ENCODE data around the gene PRDM13. TPM values are rescaled to one million over a fixed set of nuclear protein-coding genes. Genes with fewer than 3 reads are reported as not detected.

PRDM13 gene
- total RNA-seq, 1 donor from 2014 or later, result 13.9 TPM

- H3K9me3 Mint-ChIP-seq (ENCODE audit: unreplicated experiment), result peaks cover 9% of the 10 kb centered on the region
- peak within 1 kb of the TSS; percentile 99 for H3K4me3 Mint-ChIP-seq (ENCODE audit: unreplicated experiment)
Measured at GRCh38 chr6:99568103-99568933, 38.3 kb upstream of the PRDM13 start, which contains the start of gene CCNC. Gene CCNC (minus strand): TSS chr6:99568660. CDS start chr6:99568527, 133 bp downstream.

GRCh38 chr6:99573980-99574617, 32.5 kb upstream of the PRDM13 start:
- DNase-seq, result no peak
- no peaks in the 10 kb centered on the region for H3K9me3 Mint-ChIP-seq (ENCODE audit: unreplicated experiment)
- H3K27me3 Mint-ChIP-seq (ENCODE audit: unreplicated experiment), result peaks cover 2% of the 10 kb centered on the region
- peaks cover 4% of the 10 kb centered on the region for H3K36me3 Mint-ChIP-seq (ENCODE audit: unreplicated experiment)
- H3K4me1 Mint-ChIP-seq (ENCODE audit: low read depth, unreplicated experiment), result no peaks in the 10 kb centered on the region
- H3K4me3 Mint-ChIP-seq (ENCODE audit: unreplicated experiment), result no peak overlapping the region
- no peak for TF ChIP-seq CTCF (IDR thresholded peaks at IDR 0.05; ENCODE audit: partially characterized antibody, unreplicated experiment)
- H3K27ac Mint-ChIP-seq (ENCODE audit: unreplicated experiment), result no peak overlapping the region

More at GRCh38 chr6:99568103-99568933, 38.3 kb upstream of the PRDM13 start, which contains the start of gene CCNC:
- H3K4me1 Mint-ChIP-seq (ENCODE audit: low read depth, unreplicated experiment), result peaks cover 7% of the 10 kb centered on the region
- H3K27me3 Mint-ChIP-seq (ENCODE audit: unreplicated experiment), result peaks cover 10% of the 10 kb centered on the region
- peaks cover 4% of the 10 kb centered on the region for H3K36me3 Mint-ChIP-seq (ENCODE audit: unreplicated experiment)
- TF ChIP-seq CTCF (IDR thresholded peaks at IDR 0.05; ENCODE audit: partially characterized antibody, unreplicated experiment), result no peak
- DNase-seq, result peak; percentile 93
- peak within 1 kb of the TSS; percentile 98 for H3K27ac Mint-ChIP-seq (ENCODE audit: unreplicated experiment)

GRCh38 chr6:99575544-99576227, 30.9 kb upstream of the PRDM13 start:
- no peak for DNase-seq
- Mint-ChIP-seq H3K4me1 (ENCODE audit: low read depth, unreplicated experiment) (no peaks in the 10 kb centered on the region), H3K27ac (ENCODE audit: unreplicated experiment) (no peak overlapping the region), H3K4me3 (ENCODE audit: unreplicated experiment) (no peak overlapping the region), H3K9me3 (ENCODE audit: unreplicated experiment) (peaks cover 2% of the 10 kb centered on the region), H3K36me3 (ENCODE audit: unreplicated experiment) (no peaks in the 10 kb centered on the region), H3K27me3 (ENCODE audit: unreplicated experiment) (no peaks in the 10 kb centered on the region)
- TF ChIP-seq CTCF (IDR thresholded peaks at IDR 0.05; ENCODE audit: partially characterized antibody, unreplicated experiment), result no peak

DNA sequence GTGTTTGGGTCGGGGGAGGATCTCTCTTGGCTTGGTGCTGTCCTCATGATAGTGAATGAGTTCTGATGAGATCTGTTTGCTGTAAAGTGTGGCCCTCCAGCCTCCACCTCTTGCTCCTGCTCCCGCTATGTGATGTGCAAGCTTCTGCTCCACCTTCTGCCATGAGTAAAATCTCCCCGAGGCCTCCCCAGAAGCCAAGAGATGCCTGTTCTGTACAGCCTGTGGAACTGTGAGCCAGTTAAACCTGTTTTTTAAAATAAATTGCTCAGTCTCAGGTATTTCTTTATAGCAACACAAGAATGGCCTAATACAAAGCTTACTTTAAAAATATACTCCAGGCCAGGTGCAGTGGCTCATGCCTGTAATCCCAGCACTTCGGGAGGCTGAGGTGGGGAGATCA, 26.9 kb upstream of the PRDM13 start:
- H3K4me3 Mint-ChIP-seq (ENCODE audit: unreplicated experiment), result no peak overlapping the region
- peaks cover 2% of the 10 kb centered on the region for H3K9me3 Mint-ChIP-seq (ENCODE audit: unreplicated experiment)
- H3K27ac Mint-ChIP-seq (ENCODE audit: unreplicated experiment), result no peak overlapping the region
- no peaks in the 10 kb centered on the region for H3K27me3 Mint-ChIP-seq (ENCODE audit: unreplicated experiment)
- no peaks in the 10 kb centered on the region for H3K36me3 Mint-ChIP-seq (ENCODE audit: unreplicated experiment)
- H3K4me1 Mint-ChIP-seq (ENCODE audit: low read depth, unreplicated experiment), result no peaks in the 10 kb centered on the region
- DNase-seq, result no peak
- no peak for TF ChIP-seq CTCF (IDR thresholded peaks at IDR 0.05; ENCODE audit: partially characterized antibody, unreplicated experiment)

All from glutamatergic neuron (in vitro differentiated cells).